Stimulated activated CD4-positive, alpha-beta T cell treated with anti-CD3 and anti-CD28 coated beads, Interleukin-12 subunit alpha, Interleukin-12 subunit beta, amount 100 ng/mL, for 4 hours (primary cell): ENCODE results near the gene RNU6-8.

Experiments used
- DNase-seq: peaks from one replicate; pipeline ENCODE4 v3.0.0-alpha.2; 2020

Gene RNU6-8

DNA sequence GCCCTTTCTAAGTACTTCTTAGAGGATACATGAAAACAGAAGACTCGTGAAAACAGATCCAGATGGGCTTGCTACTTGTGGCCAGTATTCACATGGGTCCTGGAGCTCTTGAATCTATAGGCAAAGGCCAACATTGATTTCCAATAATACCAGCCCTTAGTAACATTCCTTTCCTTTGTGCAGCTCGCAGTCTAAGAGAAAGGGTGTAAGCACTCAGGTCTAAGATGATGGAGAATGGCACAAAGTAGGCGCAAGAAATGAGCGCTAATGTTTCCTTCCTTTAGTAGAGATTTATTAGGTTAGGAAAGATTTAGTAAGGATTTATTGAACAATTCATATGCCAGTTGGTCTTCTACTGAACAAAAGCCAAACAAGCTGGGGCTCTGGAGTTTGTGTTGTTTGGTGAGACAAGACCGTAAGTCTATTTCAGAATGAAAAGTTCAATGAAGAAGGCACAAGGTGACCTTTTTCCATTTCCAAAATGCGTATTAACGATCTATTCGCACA is 525 bp downstream of the RNU6-8 start:
- no peak for DNase-seq

DNA sequence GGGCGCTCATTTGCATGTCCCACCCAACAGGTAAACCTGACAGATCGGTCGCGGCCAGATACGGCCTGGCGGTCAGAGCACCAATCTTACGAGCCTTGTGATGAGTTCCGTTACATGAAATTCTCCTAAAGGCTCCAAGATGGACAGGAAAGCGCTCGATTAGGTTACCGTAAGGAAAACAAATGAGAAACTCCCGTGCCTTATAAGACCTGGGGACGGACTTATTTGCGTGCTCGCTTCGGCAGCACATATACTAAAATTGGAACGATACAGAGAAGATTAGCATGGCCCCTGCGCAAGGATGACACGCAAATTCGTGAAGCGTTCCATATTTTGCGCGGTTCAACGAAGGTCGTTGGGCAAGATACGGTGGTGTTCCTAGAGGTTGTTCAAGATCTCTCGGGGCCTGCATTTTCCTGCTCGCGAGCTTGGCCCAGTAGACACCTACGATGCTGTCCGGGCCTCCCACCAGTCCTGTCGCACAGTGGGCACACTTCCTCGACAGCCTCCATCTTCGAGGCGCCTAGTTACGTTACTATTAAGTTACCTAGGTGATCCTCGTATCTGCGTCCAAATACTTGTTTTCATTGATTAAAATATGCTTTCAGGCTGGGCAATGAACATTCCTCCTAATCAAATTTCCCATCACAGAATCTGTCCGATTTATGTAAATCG is 1.1 kb downstream of the RNU6-8 start, which contains the start of gene RNU6-7:
RNU6-7 (plus strand) TSS at position 230 of the 675 bp plus-strand sequence.
- peak; percentile 11 for DNase-seq

DNA sequence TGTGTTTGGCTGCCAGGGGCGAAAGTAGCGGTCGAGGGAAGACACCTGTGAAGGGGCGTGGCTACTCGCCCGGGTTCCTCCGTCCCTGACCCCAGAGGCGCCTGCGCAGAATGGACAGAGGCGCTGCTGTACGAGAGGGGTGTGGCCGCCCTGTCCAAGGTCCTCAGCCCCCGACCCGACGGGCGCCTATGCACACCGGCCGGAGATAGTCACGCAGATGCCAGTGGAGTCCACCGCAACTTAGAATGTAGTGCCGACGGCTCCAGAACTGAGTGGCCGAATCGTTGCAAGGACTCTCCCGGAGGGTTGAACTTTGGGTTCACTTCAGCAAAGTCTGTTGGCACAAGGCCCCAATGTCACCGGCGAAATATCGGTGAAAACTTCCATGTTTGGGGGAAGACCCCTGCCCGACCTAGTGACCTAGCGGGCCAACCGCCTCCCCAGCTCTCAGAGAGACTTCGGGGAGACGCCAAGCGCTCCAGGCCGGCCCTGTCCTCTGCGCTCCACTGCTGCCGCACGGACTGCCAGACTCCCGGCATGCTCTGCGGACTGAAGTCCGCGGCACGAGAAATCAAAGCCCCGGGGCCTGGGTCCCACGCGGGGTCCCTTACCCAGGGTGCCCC is 1.8 kb downstream of the RNU6-8 start:
- peak; percentile 72 for DNase-seq

DNA sequence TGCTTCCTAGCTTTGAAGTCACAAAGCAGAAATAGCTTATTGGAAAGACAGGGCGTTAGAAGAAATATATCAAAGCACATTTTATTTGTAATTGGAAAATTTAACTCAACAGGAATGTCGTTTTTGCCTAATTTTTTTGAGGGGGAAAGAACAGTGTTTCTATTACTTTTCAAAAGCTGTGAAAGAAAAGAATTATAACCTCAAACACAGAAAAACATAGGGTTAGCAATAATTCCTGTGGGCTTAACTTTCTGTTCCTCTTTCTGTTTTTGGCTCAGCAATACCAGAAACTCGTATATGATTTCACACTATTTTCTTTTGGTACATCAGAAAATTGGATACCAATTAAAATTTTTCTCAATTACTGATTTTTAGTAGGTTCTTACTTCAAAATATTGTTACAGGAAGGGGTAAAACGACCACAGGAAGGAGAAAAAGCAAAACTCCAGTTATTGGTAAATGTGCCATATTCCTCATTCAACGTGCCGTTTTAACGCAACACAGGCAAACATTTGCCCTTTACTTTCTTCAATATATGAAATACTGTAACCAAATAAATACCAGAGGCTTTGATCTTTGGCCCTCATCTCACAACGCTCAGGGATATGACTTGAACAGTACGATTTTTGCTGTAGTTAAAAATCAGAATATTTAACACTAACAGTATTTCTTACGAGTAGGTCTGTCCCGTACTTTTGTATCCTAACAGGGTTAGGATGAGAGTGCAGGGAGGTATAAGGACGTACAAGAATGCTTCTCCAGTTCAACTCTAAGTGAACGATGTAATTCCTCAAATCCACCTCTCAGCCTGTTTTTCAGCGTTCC is 2.5 kb downstream of the RNU6-8 start:
- no peak for DNase-seq

- DNase-seq: no peak
These were observed 5.2 kb downstream of the RNU6-8 start for GRCh38 chr14:32197919-32198318.

GRCh38 chr14:32195636-32196035 is 7.4 kb downstream of the RNU6-8 start:
- DNase-seq: no peak

DNA sequence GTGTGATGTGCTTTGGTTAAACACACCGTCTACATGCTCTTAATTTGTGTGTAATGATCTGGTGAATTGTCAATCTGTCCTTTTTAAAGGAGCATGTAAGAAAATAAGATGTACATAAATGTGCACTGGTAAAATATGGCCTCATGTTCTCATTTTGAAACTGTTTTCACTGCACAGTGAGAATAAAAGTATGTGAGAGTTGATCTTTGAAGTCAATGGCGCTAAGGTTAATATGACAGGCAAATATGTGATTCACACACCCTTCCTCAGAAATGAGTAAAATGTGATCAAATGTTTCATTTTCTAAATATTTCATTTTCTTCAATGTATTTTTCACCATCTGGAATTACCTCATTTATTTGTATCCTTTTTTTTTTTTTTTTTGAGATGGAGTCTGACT is 9.5 kb downstream of the RNU6-8 start:
- no peak for DNase-seq

GRCh38 chr14:32192712-32193373 is 10.2 kb downstream of the RNU6-8 start:
- no peak for DNase-seq

- no peak for DNase-seq
These were observed 12.4 kb downstream of the RNU6-8 start for GRCh38 chr14:32190673-32191072.

DNA sequence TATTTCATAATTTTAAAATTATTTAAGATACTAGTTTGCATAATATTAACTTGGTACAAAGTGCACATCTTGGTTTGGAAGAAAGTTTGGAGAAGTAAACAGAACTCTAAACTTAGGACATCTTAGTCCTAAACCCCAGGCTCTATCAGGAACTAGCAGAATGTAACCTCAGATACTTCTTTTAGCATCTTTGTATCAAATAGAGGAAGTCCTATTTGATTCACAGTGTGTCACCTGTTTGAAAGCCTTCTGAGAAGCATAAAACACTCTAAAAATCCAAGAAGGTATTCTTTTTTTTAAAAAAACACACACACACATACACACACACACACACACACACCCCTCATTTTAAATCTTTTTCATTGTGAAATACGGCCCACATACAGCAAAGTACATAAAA is 13.3 kb downstream of the RNU6-8 start:
- DNase-seq: no peak

GRCh38 chr14:32186248-32186647 is 16.8 kb downstream of the RNU6-8 start:
- DNase-seq: no peak

- DNase-seq: no peak
These were observed 18.0 kb downstream of the RNU6-8 start for GRCh38 chr14:32185097-32185496.

DNA sequence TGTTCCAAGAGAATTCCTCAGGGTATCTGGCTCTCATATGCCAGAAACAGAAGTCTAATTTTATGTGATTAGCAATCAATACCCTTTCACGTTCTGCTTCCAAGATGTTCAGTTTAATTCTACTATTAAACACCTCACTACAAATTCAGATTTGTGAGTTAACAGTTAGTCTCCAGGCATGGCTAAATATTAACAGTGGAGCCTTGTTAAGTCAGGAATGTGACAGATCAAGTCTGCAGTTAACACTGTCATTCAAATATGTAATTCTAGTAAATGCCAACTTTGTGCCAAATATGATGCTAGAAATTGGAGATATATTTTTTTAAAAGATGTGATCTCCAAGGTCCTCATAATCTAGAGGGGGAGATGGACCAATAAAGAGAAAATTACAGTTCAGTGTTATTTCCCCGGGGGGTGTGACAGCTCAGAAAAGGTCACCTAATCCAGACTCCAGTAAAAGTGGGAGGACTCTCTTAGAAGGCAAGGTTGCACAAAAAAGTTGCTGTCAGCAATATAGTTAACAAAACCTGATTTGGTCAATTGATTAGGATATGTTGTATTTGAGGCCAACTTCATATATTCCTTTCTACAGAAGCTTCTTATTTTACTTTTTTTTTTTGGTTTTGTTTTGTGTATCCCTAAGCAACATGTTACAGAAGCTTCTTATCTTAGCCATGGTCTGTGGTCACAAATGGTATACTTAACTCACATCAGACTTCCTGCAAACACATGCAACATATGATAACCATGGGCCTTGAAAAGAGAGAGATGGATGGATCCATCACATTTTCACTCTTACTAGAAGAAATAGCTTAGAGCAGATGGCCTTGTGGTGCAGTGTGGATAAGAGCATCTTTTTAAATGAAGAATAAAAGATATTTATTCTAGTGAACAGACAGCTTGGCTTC is 19.7 kb downstream of the RNU6-8 start:
- DNase-seq: no peak

DNA sequence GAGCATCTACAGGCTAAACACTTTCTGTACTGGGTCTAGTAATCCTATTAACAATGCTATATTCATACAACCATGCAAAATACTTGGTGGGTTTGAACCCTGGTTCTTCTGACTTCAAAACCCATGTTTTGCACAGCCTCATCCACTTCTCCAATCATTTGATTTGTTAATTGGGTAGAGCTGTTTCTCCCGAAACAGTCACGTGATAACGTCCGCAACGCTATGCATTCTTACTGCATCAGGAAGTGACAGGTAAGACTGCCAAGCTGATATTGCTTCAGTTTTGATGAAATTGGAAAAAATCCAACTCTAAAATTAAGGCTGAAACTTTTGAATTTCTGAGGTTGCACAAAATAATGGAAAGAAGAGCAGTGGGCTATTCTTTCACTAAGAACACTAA is 31.6 kb downstream of the RNU6-8 start:
- DNase-seq: no peak

DNA sequence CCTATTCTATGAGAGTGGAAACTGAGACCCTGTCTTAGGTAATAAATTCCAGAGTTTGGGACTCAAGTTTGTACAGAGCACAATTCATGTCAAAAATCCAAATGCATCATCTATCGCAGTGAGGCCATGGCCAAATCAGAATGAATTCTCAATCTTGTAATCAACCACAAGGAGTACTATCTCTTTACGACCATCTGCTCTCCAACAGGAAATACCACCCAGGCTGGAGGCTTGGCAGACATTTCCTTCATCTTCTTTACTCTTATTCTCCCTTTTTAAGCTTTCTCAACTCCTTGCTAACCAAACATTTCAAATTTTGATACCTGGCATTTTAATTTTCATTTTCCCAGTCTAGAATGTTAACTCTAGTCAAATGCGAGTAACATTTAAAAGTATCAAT is 33.9 kb downstream of the RNU6-8 start:
- DNase-seq: no peak

GRCh38 chr14:32167907-32168306 is 35.2 kb downstream of the RNU6-8 start:
- DNase-seq: no peak

GRCh38 chr14:32166924-32167323 is 36.1 kb downstream of the RNU6-8 start:
- DNase-seq: no peak

GRCh38 chr14:32166029-32166428 is 37.0 kb downstream of the RNU6-8 start:
- no peak for DNase-seq
